ENCODE data around the gene LRRC38. TPM values are rescaled to one million over a fixed set of nuclear protein-coding genes. Genes with fewer than 3 reads are reported as not detected.

Gene LRRC38
- total and polyA plus RNA-seq, 2 of the 13 experiments (the other 11 are each of a cell fraction or from before 2014, with no cell fraction given), result not detected

- TF ChIP-seq TFAP4 (IDR thresholded peaks at IDR 0.05; ENCODE audit: borderline replicate concordance, low read depth) (no peak), TRIM22 (IDR thresholded peaks at IDR 0.05) (no peak), TBX2 (CRISPR knock-in tag; IDR thresholded peaks at IDR 0.05; ENCODE audit: borderline replicate concordance) (no peak), ZHX1 (CRISPR knock-in tag; IDR thresholded peaks at IDR 0.05; ENCODE audit: low read depth) (no peak), ZNF557 (CRISPR knock-in tag; IDR thresholded peaks at IDR 0.05) (no peak), THAP8 (CRISPR knock-in tag; IDR thresholded peaks at IDR 0.05; ENCODE audit: borderline replicate concordance) (no peak)
Measured at GRCh38 chr1:13550663-13551062, 36.9 kb upstream of the LRRC38 start (continued).

- DNase-seq (ENCODE audit: low spot score), result no peak
- Histone ChIP-seq H3K9me3 (ENCODE audit: low read length) (no peaks in the 10 kb centered on the region), H3K9ac (ENCODE audit: insufficient read depth, low read depth, low read length) (no peak overlapping the region), H3K4me1 (ENCODE audit: insufficient read depth, low read length) (no peaks in the 10 kb centered on the region), H3K79me2 (ENCODE audit: insufficient read depth, low read length) (no peaks in the 10 kb centered on the region), H3K27me3 (ENCODE audit: control insufficient read depth in 1 of 2, insufficient read depth in 2 of 2, low read length in 2 of 2) (peaks cover 0 to 4% of the 10 kb centered on the region in 2 experiments; a peak in 2 of 5 replicates), H3K27ac (ENCODE audit: extremely low read length, insufficient read depth, low read length) (no peak overlapping the region), H3K36me3 (replicated peaks in 1 of 2; ENCODE audit: control insufficient read depth in 1 of 2, insufficient read depth in 2 of 2, low read length in 2 of 2) (no peaks in the 10 kb centered on the region), H3K4me2 (ENCODE audit: low read depth, low read length) (no peak overlapping the region), H4K20me1 (ENCODE audit: insufficient read depth, low read length) (no peaks in the 10 kb centered on the region), H3K4me3 (replicated peaks in 1 of 3; ENCODE audit: insufficient read depth in 1 of 3, low read depth in 2 of 3, low read length in 3 of 3) (no peak overlapping the region), H2AFZ (ENCODE audit: low read length) (no peak overlapping the region)
- ChIA-PET POLR2A (no interaction called here), CTCF (ENCODE audit: low intra/inter-chr PET ratio, low total read pairs) (no interaction called here)
- ATAC-seq, result no peak
- BruUV-seq (replicated peaks), result no TSS peak
- WGBS (ENCODE audit: low lambda C conversion rate), result 0% methylated on average over 2 of the region's 3 CpGs
- intact Hi-C loops (cut with micrococcal nuclease; ENCODE audit: unreplicated experiment) (no loop called here), in situ Hi-C loops (cut with HindIII; ENCODE audit: extremely low pct_ligation_motif_present, low pct_unique_long_range_greater_than_20kb) (no loop called here)
- FAIRE-seq, result no peak
- TF ChIP-seq TRIM22 (IDR thresholded peaks at IDR 0.05), result no peak
- TF ChIP-seq ZNF264 (CRISPR knock-in tag; IDR thresholded peaks at IDR 0.05), result no peak
- TF ChIP-seq ZNF607 (CRISPR knock-in tag; IDR thresholded peaks at IDR 0.05; ENCODE audit: borderline replicate concordance), result no peak
Measured at GRCh38 chr1:13549521-13549920, 35.7 kb upstream of the LRRC38 start.

All from HepG2 (cell line).